MM.1S (cell line): ENCODE data around the gene SLC7A8.

Experiments used
- EZH2 ChIP-seq: fragments of 300-600 bp; sonication (generic); optimal IDR thresholded peaks from 2 replicates; pipeline ENCODE3; 2017; ENCODE audit warnings: low read depth, mild to moderate bottlenecking, antibody characterized with exemption, low read length, mixed read lengths
- EZH2phosphoT487 ChIP-seq: fragments of 300-600 bp; sonication (generic); IDR thresholded peaks from 2 replicates; pipeline ENCODE4 v1.6.1; 2018; ENCODE audit warnings: antibody characterized with exemption, low read length
- TF ChIP-seq, protein P1 (sequence below): fragments of 300-600 bp; sonication (generic); IDR thresholded peaks from 2 replicates; pipeline ENCODE4 v1.5.1; 2016; ENCODE audit warnings: antibody characterized with exemption, low read length, mixed read lengths

DNA sequence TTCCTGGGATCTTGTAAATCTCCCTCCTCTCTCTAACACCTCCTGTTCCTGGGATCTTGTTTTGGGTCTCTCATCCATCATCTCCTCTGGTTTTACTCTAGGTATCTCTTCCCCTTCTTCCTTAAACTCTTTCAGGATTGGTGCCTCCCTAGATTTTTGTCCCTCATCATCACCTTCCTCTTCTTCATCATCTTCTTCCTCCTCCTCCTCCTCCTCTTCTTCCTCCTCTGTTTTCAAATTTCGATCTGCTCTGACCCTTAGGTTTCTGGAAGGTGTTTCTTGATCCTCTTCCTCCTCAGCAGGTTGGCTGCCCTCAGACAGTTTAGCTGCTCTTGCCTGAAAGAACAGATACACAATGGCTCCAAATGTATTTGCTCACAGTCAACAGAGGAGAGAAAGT, 103.0 kb downstream of the SLC7A8 start:
- TF ChIP-seq, protein P1, sequence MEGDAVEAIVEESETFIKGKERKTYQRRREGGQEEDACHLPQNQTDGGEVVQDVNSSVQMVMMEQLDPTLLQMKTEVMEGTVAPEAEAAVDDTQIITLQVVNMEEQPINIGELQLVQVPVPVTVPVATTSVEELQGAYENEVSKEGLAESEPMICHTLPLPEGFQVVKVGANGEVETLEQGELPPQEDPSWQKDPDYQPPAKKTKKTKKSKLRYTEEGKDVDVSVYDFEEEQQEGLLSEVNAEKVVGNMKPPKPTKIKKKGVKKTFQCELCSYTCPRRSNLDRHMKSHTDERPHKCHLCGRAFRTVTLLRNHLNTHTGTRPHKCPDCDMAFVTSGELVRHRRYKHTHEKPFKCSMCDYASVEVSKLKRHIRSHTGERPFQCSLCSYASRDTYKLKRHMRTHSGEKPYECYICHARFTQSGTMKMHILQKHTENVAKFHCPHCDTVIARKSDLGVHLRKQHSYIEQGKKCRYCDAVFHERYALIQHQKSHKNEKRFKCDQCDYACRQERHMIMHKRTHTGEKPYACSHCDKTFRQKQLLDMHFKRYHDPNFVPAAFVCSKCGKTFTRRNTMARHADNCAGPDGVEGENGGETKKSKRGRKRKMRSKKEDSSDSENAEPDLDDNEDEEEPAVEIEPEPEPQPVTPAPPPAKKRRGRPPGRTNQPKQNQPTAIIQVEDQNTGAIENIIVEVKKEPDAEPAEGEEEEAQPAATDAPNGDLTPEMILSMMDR = no peak
- no peak for TF ChIP-seq EZH2
- no peak for TF ChIP-seq EZH2phosphoT487
